Adipocyte (in vitro differentiated cells): ENCODE results near the gene KRT6A.

ENCODE experiments used
- DNase-seq: peaks from one replicate; pipeline ENCODE4 v3.0.0-alpha.2; 2015; ENCODE audit warnings: low read depth
- H3K27me3 ChIP-seq: replicated peaks from 2 replicates; pipeline ENCODE4 v1.7.0; 2013; ENCODE audit warnings: mild to moderate bottlenecking, low read length, moderate library complexity; ENCODE audit not compliant: control insufficient read depth, insufficient read depth
- H3K36me3 ChIP-seq: 2 replicates; pipeline ENCODE4 v1.7.0; 2013; ENCODE audit warnings: low read length, mild to moderate bottlenecking, moderate library complexity; ENCODE audit not compliant: control insufficient read depth, insufficient read depth, severe bottlenecking
- H3K4me1 ChIP-seq: 2 replicates; pipeline ENCODE4 v1.7.0; 2013; ENCODE audit warnings: mild to moderate bottlenecking, low read length, moderate library complexity; ENCODE audit not compliant: control insufficient read depth, insufficient read depth
- H3K4me3 ChIP-seq: 2 replicates; pipeline ENCODE4 v1.7.0; 2013; ENCODE audit warnings: mild to moderate bottlenecking, low read length, moderate library complexity
- H3K9ac ChIP-seq: 2 replicates; pipeline ENCODE4 v1.7.0; 2013; ENCODE audit warnings: mild to moderate bottlenecking, low read length, moderate library complexity
- H3K9me3 ChIP-seq: 2 replicates; pipeline ENCODE4 v1.7.0; 2013; ENCODE audit warnings: mild to moderate bottlenecking, low read length, moderate library complexity; ENCODE audit not compliant: control insufficient read depth

KRT6A gene

GRCh38 chr12:52493172-52493571 lies at the start of gene KRT6A:
Gene KRT6A, minus strand, starts transcription at chr12:52493257. Its CDS starts 69 bp downstream, at chr12:52493188.
- peaks cover 37% of the 10 kb centered on the region for H3K27me3 ChIP-seq
- peak within 1 kb of the TSS; percentile 1 for H3K4me3 ChIP-seq
- peaks cover 3% of the 10 kb centered on the region for H3K9me3 ChIP-seq
- H3K4me1 ChIP-seq, result peaks cover 39% of the 10 kb centered on the region
- H3K9ac ChIP-seq, result peak within 1 kb of the TSS; percentile 29
- no peak for DNase-seq
- H3K36me3 ChIP-seq, result no peaks in the 10 kb centered on the region

GRCh38 chr12:52542157-52542556 lies 49.1 kb upstream of the KRT6A start:
- H3K9ac ChIP-seq, result no peak overlapping the region
- H3K36me3 ChIP-seq, result no peaks in the 10 kb centered on the region
- no peaks in the 10 kb centered on the region for H3K4me1 ChIP-seq
- no peaks in the 10 kb centered on the region for H3K9me3 ChIP-seq
- no peak for DNase-seq
- H3K4me3 ChIP-seq, result no peak overlapping the region
- H3K27me3 ChIP-seq, result peaks cover 45% of the 10 kb centered on the region

- Histone ChIP-seq H3K4me1 (no peaks in the 10 kb centered on the region), H3K9ac (no peak overlapping the region), H3K36me3 (no peaks in the 10 kb centered on the region), H3K27me3 (peaks cover 44% of the 10 kb centered on the region), H3K9me3 (no peaks in the 10 kb centered on the region), H3K4me3 (no peak overlapping the region)
- no peak for DNase-seq
Measured at GRCh38 chr12:52541709-52542108, 48.7 kb upstream of the KRT6A start.

GRCh38 chr12:52540531-52540930 lies 47.5 kb upstream of the KRT6A start:
- Histone ChIP-seq H3K4me3 (no peak overlapping the region), H3K9ac (no peak overlapping the region), H3K36me3 (no peaks in the 10 kb centered on the region), H3K27me3 (peaks cover 36% of the 10 kb centered on the region), H3K9me3 (no peaks in the 10 kb centered on the region), H3K4me1 (no peaks in the 10 kb centered on the region)
- no peak for DNase-seq

GRCh38 chr12:52539821-52540173 lies 46.7 kb upstream of the KRT6A start:
- H3K9me3 ChIP-seq, result no peaks in the 10 kb centered on the region
- H3K4me1 ChIP-seq, result no peaks in the 10 kb centered on the region
- no peak overlapping the region for H3K4me3 ChIP-seq
- no peak for DNase-seq
- peaks cover 30% of the 10 kb centered on the region for H3K27me3 ChIP-seq
- no peak overlapping the region for H3K9ac ChIP-seq
- H3K36me3 ChIP-seq, result no peaks in the 10 kb centered on the region

- no peaks in the 10 kb centered on the region for H3K36me3 ChIP-seq
- DNase-seq, result peak; percentile 80
- no peak overlapping the region for H3K9ac ChIP-seq
- no peaks in the 10 kb centered on the region for H3K4me1 ChIP-seq
- H3K4me3 ChIP-seq, result no peak overlapping the region
- H3K9me3 ChIP-seq, result no peaks in the 10 kb centered on the region
- H3K27me3 ChIP-seq, result peaks cover 28% of the 10 kb centered on the region
Measured at GRCh38 chr12:52539083-52539820, 46.2 kb upstream of the KRT6A start.

GRCh38 chr12:52537101-52537500 lies 44.0 kb upstream of the KRT6A start:
- no peaks in the 10 kb centered on the region for H3K36me3 ChIP-seq
- H3K27me3 ChIP-seq, result peaks cover 15% of the 10 kb centered on the region
- H3K9ac ChIP-seq, result no peak overlapping the region
- DNase-seq, result no peak
- no peak overlapping the region for H3K4me3 ChIP-seq
- H3K9me3 ChIP-seq, result no peaks in the 10 kb centered on the region
- H3K4me1 ChIP-seq, result no peaks in the 10 kb centered on the region

GRCh38 chr12:52535574-52535973 lies 42.5 kb upstream of the KRT6A start:
- H3K4me3 ChIP-seq, result no peak overlapping the region
- no peak for DNase-seq
- no peaks in the 10 kb centered on the region for H3K36me3 ChIP-seq
- H3K4me1 ChIP-seq, result no peaks in the 10 kb centered on the region
- no peak overlapping the region for H3K9ac ChIP-seq
- H3K9me3 ChIP-seq, result no peaks in the 10 kb centered on the region
- H3K27me3 ChIP-seq, result peaks cover 23% of the 10 kb centered on the region

GRCh38 chr12:52534482-52534881 lies 41.4 kb upstream of the KRT6A start:
- Histone ChIP-seq H3K36me3 (no peaks in the 10 kb centered on the region), H3K27me3 (peaks cover 34% of the 10 kb centered on the region), H3K4me3 (no peak overlapping the region), H3K4me1 (no peaks in the 10 kb centered on the region), H3K9ac (no peak overlapping the region), H3K9me3 (no peaks in the 10 kb centered on the region)
- DNase-seq, result no peak

- peaks cover 40% of the 10 kb centered on the region for H3K27me3 ChIP-seq
- H3K9ac ChIP-seq, result no peak overlapping the region
- H3K9me3 ChIP-seq, result no peaks in the 10 kb centered on the region
- no peak for DNase-seq
- H3K4me1 ChIP-seq, result no peaks in the 10 kb centered on the region
- no peaks in the 10 kb centered on the region for H3K36me3 ChIP-seq
- no peak overlapping the region for H3K4me3 ChIP-seq
Measured at GRCh38 chr12:52533686-52534470, 40.8 kb upstream of the KRT6A start.

GRCh38 chr12:52532636-52533035 lies 39.6 kb upstream of the KRT6A start:
- no peak overlapping the region for H3K9ac ChIP-seq
- no peaks in the 10 kb centered on the region for H3K36me3 ChIP-seq
- H3K27me3 ChIP-seq, result peaks cover 48% of the 10 kb centered on the region
- H3K4me3 ChIP-seq, result no peak overlapping the region
- no peak for DNase-seq
- no peaks in the 10 kb centered on the region for H3K4me1 ChIP-seq
- H3K9me3 ChIP-seq, result no peaks in the 10 kb centered on the region
